Calu3 (cell line): ENCODE data around the gene GPR137B. TPM values are rescaled to one million over a fixed set of nuclear protein-coding genes. Genes with fewer than 3 reads are reported as not detected.

Experiments
- BruUV-seq: library from RNA; stranded (reverse); fragments of 400-500 nt; replicated peaks from 2 replicates; lab custom pipeline; 2021; lab: Mats Ljungman, UMichigan
- CTCF ChIA-PET: fragments of 300-600 bp; sonication (Branson Sonifier 250); formaldehyde crosslinking; loops from one replicate; lab custom pipeline; 2022; ENCODE audit warnings: antibody characterized with exemption; lab: Charles Lee
- DNase-seq: peaks from one replicate; pipeline ENCODE4 v3.0.0; 2022
- H3K27ac Mint-ChIP-seq: one replicate; pipeline ENCODE4 v1.8.0; 2022; ENCODE audit warnings: mixed read lengths; ENCODE audit not compliant: unreplicated experiment
- H3K27me3 Mint-ChIP-seq: one replicate; pipeline ENCODE4 v1.8.0; 2022; ENCODE audit warnings: mixed read lengths; ENCODE audit not compliant: unreplicated experiment
- H3K36me3 Mint-ChIP-seq: one replicate; pipeline ENCODE4 v1.8.0; 2022; ENCODE audit warnings: mild to moderate bottlenecking, moderate library complexity, mixed read lengths; ENCODE audit not compliant: insufficient read depth, unreplicated experiment
- H3K4me1 Mint-ChIP-seq: one replicate; pipeline ENCODE4 v1.8.0; 2022; ENCODE audit warnings: mild to moderate bottlenecking, low read depth, mixed read lengths; ENCODE audit not compliant: unreplicated experiment
- H3K4me3 Mint-ChIP-seq: one replicate; pipeline ENCODE4 v1.8.0; 2022; ENCODE audit warnings: mild to moderate bottlenecking, low read depth, moderate library complexity, mixed read lengths; ENCODE audit not compliant: unreplicated experiment
- H3K9me3 Mint-ChIP-seq: one replicate; pipeline ENCODE4 v1.8.0; 2022; ENCODE audit warnings: low read depth, mixed read lengths; ENCODE audit not compliant: unreplicated experiment
- intact Hi-C: fragments of 100-400 bp; cut with micrococcal nuclease; formaldehyde crosslinking; loops from one replicate; pipeline ENCODE4 v1.10.0; 2022; ENCODE audit not compliant: unreplicated experiment
- total RNA-seq: library from RNA; stranded (reverse); gene quantifications from 2 replicates; pipeline ENCODE4 v1.2.3, GENCODE V29; 2022
- TF ChIP-seq, protein P1 (sequence below): fragments of 200-600 bp; IDR thresholded peaks from one replicate; pipeline ENCODE4 v1.8.0; 2022; ENCODE audit warnings: antibody characterized with exemption; ENCODE audit not compliant: unreplicated experiment

The GPR137B gene
- total RNA-seq, 1 experiment from 2014 or later: 11.4 TPM

DNA sequence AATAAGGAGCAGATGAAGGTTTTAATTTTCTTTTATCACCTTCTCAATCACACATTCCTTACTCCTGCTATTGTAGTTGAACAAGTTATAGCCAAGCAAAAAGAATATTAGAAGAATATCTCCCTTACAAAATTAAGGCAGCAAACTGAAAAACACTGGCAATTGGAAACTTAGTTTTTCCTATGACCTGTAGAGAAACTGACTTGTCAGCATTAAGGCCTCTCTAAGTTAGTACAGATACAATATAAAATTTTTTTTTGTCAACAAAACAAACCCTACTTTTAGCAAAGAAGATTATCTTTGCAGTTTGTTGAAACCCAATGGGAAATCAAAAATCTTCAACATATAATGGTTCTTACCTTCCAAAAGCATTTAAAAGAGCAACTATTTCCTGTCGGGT, 78.1 kb downstream of the GPR137B start:
- H3K27me3 Mint-ChIP-seq: no peaks in the 10 kb centered on the region
- no peak overlapping the region for H3K4me3 Mint-ChIP-seq
- intact Hi-C loops: no loop called here
- H3K9me3 Mint-ChIP-seq: no peaks in the 10 kb centered on the region
- TF ChIP-seq, protein P1, sequence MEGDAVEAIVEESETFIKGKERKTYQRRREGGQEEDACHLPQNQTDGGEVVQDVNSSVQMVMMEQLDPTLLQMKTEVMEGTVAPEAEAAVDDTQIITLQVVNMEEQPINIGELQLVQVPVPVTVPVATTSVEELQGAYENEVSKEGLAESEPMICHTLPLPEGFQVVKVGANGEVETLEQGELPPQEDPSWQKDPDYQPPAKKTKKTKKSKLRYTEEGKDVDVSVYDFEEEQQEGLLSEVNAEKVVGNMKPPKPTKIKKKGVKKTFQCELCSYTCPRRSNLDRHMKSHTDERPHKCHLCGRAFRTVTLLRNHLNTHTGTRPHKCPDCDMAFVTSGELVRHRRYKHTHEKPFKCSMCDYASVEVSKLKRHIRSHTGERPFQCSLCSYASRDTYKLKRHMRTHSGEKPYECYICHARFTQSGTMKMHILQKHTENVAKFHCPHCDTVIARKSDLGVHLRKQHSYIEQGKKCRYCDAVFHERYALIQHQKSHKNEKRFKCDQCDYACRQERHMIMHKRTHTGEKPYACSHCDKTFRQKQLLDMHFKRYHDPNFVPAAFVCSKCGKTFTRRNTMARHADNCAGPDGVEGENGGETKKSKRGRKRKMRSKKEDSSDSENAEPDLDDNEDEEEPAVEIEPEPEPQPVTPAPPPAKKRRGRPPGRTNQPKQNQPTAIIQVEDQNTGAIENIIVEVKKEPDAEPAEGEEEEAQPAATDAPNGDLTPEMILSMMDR: no peak
- CTCF ChIA-PET: interaction anchor here (0.6 to 0.7 kb wide), 3 partner anchors 9 to 579 kb away, joined by 3 to 13 read pairs (median 4); no protein-coding TSS in a partner anchor
- no peak overlapping the region for H3K27ac Mint-ChIP-seq
- no peak for DNase-seq
- H3K36me3 Mint-ChIP-seq: no peaks in the 10 kb centered on the region
- BruUV-seq: no TSS peak
- no peaks in the 10 kb centered on the region for H3K4me1 Mint-ChIP-seq

DNA sequence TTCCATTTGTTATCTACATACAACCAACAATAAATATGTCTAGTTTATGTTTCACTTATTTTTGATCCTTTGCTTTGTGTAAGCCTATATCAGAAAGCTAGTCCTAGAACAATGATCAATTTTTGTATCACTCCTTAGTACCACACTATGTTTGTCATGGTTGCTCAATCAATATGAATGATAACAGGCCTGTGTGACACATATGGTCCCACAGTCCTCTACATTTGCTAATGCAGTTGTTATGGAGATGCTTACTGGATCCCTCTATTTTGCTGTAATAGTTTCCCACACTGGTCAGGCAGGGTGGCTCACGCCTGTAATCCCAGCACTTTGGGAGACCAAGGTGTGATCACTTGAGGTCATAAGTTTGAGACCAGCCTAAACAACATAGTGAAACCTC, 80.3 kb downstream of the GPR137B start:
- CTCF ChIA-PET: interaction anchor here (0.7 kb wide), 1 partner anchor 1190 kb away, joined by 7 read pairs; no protein-coding TSS in a partner anchor
- no peaks in the 10 kb centered on the region for H3K9me3 Mint-ChIP-seq
- H3K36me3 Mint-ChIP-seq: no peaks in the 10 kb centered on the region
- BruUV-seq: no TSS peak
- H3K4me1 Mint-ChIP-seq: no peaks in the 10 kb centered on the region
- intact Hi-C loops: no loop called here
- TF ChIP-seq, protein P1: no peak
- no peak for DNase-seq
- H3K4me3 Mint-ChIP-seq: no peak overlapping the region
- no peak overlapping the region for H3K27ac Mint-ChIP-seq
- no peaks in the 10 kb centered on the region for H3K27me3 Mint-ChIP-seq

DNA sequence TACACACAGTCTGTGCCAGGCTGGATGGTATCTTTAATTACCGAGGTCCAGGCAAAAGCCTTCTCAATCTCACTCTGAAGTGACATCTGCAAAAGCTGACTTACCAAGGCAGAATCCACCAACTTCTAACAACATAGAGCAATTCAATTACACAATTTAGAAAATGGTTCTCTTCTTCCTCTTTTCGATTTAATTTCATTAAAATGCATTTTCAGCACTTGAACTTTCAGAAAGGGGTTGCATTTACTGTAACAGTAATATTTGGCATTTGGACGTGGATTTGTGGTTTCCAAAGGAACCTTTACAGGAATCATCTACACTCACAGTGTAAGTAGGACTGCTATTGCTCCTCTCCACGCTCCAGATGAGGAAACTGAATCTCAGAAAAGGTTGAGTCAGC, 86.1 kb downstream of the GPR137B start:
- no peak overlapping the region for H3K4me3 Mint-ChIP-seq
- CTCF ChIA-PET: no interaction called here
- TF ChIP-seq, protein P1: no peak

DNA sequence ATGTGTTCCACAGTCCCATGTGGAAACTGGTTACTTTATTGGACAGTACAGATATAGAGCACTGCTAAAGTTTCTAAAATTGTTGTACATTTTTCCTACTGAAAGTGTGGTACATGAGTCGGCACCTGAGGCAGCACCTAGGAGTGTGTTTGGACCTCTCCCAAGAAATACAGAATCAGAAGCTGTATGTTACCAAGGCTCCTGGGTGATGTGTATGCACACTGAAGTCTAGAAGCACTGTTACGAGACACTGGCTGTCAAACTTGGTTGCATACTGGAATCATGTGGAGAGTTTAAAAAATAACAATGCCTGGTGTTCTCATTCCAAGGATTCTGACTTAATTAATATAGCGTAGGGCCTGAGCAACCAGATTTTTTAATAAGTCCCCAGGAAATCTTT, 92.8 kb downstream of the GPR137B start:
- no peak for DNase-seq
- H3K27ac Mint-ChIP-seq: no peak overlapping the region
- CTCF ChIA-PET: no interaction called here
- TF ChIP-seq, protein P1: no peak
- no peaks in the 10 kb centered on the region for H3K4me1 Mint-ChIP-seq
- H3K36me3 Mint-ChIP-seq: no peaks in the 10 kb centered on the region
- no peaks in the 10 kb centered on the region for H3K9me3 Mint-ChIP-seq
- intact Hi-C loops: no loop called here
- no peak overlapping the region for H3K4me3 Mint-ChIP-seq
- no peaks in the 10 kb centered on the region for H3K27me3 Mint-ChIP-seq
- BruUV-seq: no TSS peak

More for the DNA sequence above, 86.1 kb downstream of the GPR137B start:
- intact Hi-C loops: no loop called here
- H3K27ac Mint-ChIP-seq: no peak overlapping the region
- no peaks in the 10 kb centered on the region for H3K36me3 Mint-ChIP-seq
- no peaks in the 10 kb centered on the region for H3K4me1 Mint-ChIP-seq
- H3K27me3 Mint-ChIP-seq: no peaks in the 10 kb centered on the region
- BruUV-seq: no TSS peak
- H3K9me3 Mint-ChIP-seq: no peaks in the 10 kb centered on the region
- DNase-seq: no peak
